ENCODE measurements around the gene ATP6V1B1.

GRCh38 chr2:70954886-70955285 lies 19.2 kb downstream of the ATP6V1B1 start:
- no peak for TF ChIP-seq CTCF (IDR thresholded peaks at IDR 0.05; ENCODE audit: low read length)
- TF ChIP-seq EZH2 (IDR thresholded peaks at IDR 0.05; ENCODE audit: borderline replicate concordance, low read length): no peak

All from OCI-LY1 (cell line).